GM12872 (cell line): ENCODE data around the gene ZNF385A.

Experiments used
- CTCF ChIP-seq: IDR thresholded peaks from 3 replicates; pipeline ENCODE4 v1.5.1; 2011; ENCODE audit warnings: low read depth, mild to moderate bottlenecking, low read length, moderate library complexity; ENCODE audit not compliant: insufficient read depth

Gene ZNF385A

GRCh38 chr12:54427106-54427505 is 42.6 kb upstream of the ZNF385A start:
- TF ChIP-seq CTCF, result no peak

GRCh38 chr12:54426690-54427089 is 42.2 kb upstream of the ZNF385A start:
- TF ChIP-seq CTCF, result no peak

- no peak for TF ChIP-seq CTCF
Observed at GRCh38 chr12:54425702-54426101, 41.2 kb upstream of the ZNF385A start.

- no peak for TF ChIP-seq CTCF
Observed at GRCh38 chr12:54424224-54424623, 39.7 kb upstream of the ZNF385A start.

- TF ChIP-seq CTCF, result no peak
Observed at GRCh38 chr12:54423816-54424150, 39.2 kb upstream of the ZNF385A start.

GRCh38 chr12:54421879-54422250 is 37.3 kb upstream of the ZNF385A start:
- no peak for TF ChIP-seq CTCF

GRCh38 chr12:54421175-54421878 is 36.8 kb upstream of the ZNF385A start:
- TF ChIP-seq CTCF, result no peak

GRCh38 chr12:54420766-54421144 is 36.2 kb upstream of the ZNF385A start:
- TF ChIP-seq CTCF, result no peak
